HG03457 (cell line): ENCODE data around the gene RIT2.

ENCODE experiments used
- ATAC-seq: cut with Tn5 transposase; IDR thresholded peaks from one replicate; pipeline ENCODE4 v1.9.1; 2021; ENCODE audit warnings: moderate number of reproducible peaks; ENCODE audit not compliant: unreplicated experiment

RIT2 gene

DNA sequence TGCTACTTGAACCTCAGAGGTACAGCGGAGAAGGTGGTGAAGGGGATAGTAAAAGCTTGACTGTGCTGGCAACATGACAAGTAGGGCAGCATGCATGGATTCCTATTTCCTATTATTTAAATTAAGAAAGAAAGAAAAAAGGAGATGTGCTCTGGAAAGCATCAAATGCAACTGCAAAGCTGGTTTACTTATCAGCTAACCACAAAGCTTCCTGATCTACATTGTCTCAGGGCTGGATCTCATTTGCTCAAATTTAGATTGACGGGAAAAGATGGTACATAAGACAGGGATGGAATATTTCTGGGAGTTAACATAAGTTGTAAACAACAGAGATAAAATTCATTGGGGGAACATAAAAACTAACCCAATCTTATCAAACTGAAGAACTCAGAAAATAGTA lies 178.0 kb downstream of the RIT2 start:
- ATAC-seq, result no peak

DNA sequence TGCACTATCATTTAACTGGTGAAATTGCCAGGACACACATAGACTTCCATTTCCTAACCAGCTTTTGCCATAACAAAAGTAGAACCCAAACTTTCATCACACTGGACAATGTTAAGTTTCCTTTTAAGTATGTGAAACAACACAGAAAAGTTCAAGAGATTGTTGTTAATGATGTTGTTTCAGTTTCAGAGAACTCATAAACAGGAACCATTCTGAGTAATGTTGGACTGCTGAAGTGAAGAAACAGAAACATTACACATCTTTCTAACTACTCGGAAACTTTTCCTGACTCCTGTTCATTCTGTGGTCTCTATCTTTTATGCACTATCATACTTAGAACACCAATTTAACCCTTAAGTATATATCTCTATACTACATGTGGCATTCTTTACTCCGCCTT lies 179.2 kb downstream of the RIT2 start:
- ATAC-seq, result no peak

GRCh38 chr18:42931491-42931890 lies 184.0 kb downstream of the RIT2 start:
- no peak for ATAC-seq

GRCh38 chr18:42929857-42930256 lies 185.6 kb downstream of the RIT2 start:
- no peak for ATAC-seq

DNA sequence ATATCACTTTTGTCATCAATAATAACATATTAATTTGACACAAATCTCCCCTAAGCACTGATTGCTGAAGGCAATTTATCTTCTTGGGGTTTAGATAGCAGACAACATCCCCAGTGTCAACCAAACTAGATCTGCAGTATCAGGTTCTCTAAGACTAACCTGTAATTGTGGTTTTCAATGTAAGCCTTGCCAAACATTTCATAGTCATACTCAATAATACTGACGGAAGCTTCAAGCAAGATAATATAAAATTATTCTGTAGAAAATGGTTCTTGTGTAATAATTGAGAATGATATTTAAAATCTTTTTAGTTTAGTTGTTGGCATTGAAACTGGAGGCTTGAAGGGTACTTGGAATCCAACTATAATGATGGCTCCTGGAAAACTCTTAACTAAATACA lies 186.3 kb downstream of the RIT2 start:
- ATAC-seq, result no peak

- no peak for ATAC-seq
Measured at GRCh38 chr18:42925036-42925435, 190.4 kb downstream of the RIT2 start.

DNA sequence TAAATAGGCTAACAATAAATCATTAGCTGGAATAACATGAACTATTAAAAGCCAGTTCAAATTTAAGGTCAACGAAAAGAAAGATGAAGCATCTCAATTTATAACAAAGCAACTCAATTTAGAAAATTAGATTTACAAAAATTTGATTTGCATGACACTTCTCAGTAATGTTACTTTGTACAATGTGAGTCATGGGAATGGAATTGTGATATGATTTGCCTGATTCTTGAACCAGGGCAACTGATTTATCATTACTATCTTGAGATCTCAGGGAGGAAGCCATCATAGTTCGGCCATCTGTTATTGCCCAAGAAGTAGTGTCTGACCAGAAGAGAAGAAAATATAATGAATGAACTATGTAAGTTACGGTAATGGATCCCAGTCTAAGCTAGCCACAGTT lies 193.1 kb downstream of the RIT2 start:
- ATAC-seq, result no peak

DNA sequence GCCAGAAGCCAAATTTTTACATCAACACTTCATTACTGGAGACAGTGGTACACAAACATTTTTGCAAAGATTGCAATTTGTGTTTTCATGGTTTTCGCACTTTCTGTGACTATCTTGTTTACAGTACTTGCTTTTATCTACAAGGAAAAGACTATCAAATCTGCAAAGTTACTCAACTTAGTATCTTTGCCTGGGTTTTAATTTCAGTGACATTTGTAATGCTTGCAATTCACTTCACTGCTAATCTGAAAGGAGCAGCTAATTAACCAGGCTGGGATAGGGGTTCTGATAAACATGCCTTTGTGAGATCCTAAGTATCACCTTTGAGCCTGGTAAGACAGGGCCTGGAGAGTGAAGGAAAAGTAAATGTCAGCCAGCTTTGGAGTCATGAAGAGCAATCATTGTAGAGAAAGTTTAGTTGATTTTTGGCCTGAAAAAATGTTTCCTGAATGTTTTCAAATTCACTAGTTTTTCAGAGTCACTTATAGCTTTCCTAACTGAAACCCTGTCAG lies 194.2 kb downstream of the RIT2 start:
- ATAC-seq, result no peak

GRCh38 chr18:42920621-42921020 lies 194.9 kb downstream of the RIT2 start:
- no peak for ATAC-seq

DNA sequence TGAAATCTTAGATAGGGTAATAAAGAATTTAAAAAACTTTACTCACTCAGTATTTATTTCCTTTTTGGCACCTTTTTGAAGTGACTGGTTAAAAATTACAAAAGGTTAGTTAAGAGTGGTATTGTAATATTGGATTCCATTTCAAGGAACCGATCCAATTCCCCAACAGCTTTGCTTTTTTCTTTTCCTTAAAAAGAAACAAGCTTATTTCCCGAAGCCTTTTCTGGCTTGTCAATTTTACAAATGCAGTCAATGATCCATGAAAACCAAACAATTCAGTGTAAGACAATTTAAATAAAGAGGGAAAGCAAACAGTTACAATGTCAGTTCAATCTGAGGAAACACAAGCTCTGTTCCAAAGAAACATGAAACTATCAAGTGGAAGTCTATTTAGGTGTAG lies 200.2 kb downstream of the RIT2 start:
- no peak for ATAC-seq

GRCh38 chr18:42914476-42914875 lies 201.0 kb downstream of the RIT2 start:
- no peak for ATAC-seq

GRCh38 chr18:42909095-42909494 lies 206.4 kb downstream of the RIT2 start:
- no peak for ATAC-seq

DNA sequence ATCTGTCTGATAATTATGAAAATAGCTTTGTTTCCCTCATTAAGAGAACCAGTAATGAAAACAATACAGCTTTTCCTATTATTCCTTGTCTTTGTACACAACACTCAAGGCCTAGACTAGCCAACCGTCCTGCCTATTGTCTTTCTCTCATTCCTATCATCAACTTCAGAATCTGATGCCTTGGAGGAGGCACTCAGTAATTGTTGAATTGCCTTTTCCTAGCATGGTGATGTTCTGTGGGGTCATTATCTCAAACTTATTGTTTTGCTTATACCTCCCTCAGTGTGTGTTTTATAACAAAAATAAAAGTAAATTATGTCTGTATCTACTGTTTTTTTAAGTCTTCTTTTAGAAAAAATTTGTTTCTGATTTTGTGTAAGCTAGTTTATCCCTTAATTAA lies 208.7 kb downstream of the RIT2 start:
- ATAC-seq, result no peak

GRCh38 chr18:42901161-42901560 lies 214.3 kb downstream of the RIT2 start:
- ATAC-seq, result no peak

- ATAC-seq, result no peak
Measured at GRCh38 chr18:42893977-42894376, 221.5 kb downstream of the RIT2 start.

DNA sequence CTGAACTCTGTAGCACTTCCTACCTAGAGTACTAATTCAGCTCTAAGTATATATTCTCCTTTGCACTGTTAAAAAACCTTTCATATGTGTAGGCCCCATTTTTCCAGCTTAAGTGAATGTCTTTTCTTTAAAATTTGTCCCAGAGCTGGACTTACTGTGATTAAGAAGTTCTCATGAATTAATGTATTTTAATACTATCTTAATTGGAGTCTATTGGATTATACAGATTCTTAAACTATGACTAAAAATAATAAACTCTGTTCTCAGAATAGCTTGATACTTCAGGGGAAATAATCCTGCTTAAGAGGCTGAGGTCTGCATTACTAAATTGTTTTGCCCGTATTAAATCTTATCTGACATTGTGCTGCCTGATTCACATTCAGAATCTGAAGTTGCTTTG lies 223.3 kb downstream of the RIT2 start:
- ATAC-seq, result no peak

GRCh38 chr18:42891705-42892104 lies 223.8 kb downstream of the RIT2 start:
- ATAC-seq, result no peak

DNA sequence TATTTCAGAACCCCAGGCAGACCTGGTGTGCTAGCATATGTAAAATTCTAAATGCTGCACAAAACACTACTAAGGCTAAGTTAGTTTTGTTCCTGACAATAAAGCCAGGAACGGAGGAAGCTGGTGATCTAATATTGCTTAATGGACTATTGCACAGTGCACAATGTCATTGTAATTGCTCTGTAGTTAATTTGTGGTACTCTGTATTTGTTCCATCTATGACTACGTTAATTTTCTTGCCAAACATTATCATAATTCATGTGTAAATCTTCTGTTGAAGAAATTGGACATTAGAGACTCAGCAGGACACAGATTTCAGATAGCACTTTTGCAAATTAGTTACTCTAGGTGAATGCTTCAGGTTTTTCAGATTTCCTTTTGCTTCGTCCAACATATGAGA lies 232.3 kb downstream of the RIT2 start:
- no peak for ATAC-seq

DNA sequence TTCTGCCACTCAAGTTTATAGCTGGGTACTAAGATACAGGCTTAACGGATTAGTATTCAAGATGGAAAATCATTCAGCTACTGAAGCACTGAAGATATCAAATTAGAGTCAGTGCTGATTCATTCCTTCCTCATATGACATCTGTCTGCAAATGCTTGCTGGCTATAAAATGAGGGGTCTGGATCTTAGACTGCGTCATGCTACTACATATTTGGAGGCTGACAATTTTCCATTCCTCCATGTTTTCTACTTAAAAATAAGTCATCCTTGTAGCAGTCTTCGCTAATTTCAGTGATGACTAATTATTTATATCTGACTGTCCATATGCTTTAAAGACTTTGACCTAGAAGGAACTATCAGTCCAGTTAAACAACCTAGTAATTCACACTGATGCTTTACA lies 233.4 kb downstream of the RIT2 start:
- no peak for ATAC-seq

GRCh38 chr18:42872838-42873237 lies 242.6 kb downstream of the RIT2 start:
- ATAC-seq, result no peak

DNA sequence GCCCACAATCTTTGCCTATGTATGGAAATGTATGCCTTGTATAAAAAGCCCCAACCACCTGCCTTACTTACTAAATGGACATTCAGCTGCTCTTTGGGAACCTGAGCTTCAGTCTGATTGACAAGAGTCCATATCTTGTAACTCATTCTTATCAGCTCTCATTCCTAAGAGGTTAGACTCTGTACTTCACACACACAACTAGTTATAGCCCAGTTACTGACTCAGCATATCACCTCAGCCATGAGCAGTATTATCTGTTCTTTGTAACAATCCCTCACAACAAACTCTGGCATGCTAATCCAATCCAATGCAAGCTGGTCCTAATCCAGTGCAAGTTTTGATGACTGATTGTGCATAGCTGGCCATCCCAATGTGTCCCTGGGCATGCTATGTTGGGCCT lies 250.6 kb downstream of the RIT2 start:
- no peak for ATAC-seq

DNA sequence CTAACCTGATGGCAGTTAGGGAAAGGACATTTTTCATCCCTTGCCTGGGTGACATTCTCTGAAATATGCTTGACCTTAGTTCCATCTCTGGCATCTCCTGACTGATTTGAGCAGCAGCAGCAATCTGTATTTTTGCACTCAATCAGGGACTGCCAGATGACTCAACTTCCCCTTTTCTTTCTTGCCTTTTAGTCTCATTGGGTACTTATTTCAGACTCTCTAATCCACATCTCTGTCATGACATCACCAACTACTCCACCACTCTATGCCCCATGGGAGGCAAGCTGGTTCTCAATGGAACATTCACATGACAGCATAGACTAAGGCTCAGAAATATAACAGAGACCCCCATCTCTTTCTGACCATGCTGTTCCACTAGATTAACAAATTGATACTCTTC lies 254.2 kb downstream of the RIT2 start:
- ATAC-seq, result no peak

- no peak for ATAC-seq
Measured at GRCh38 chr18:42860548-42860947, 254.9 kb downstream of the RIT2 start.

GRCh38 chr18:42860011-42860410 lies 255.5 kb downstream of the RIT2 start:
- ATAC-seq, result no peak
